ENCODE measurements around the gene CPT1B. TPM values are rescaled to one million over a fixed set of nuclear protein-coding genes. Genes with fewer than 3 reads are reported as not detected.

Gene CPT1B
- polyA plus RNA-seq, 3 donors = 9.0 to 9.7 (median 9.1) TPM

GRCh38 chr22:50530877-50531545 lies 47.2 kb downstream of the CPT1B start:
- no peak for DNase-seq (ENCODE audit: low read depth in 3 of 3, low spot score in 2 of 3)

- DNase-seq (ENCODE audit: low read depth in 3 of 3, low spot score in 2 of 3) = no peak
Observed at GRCh38 chr22:50530580-50530876, 47.7 kb downstream of the CPT1B start.

GRCh38 chr22:50529897-50530579 lies 48.2 kb downstream of the CPT1B start, which contains the start of gene TYMP:
Gene TYMP, minus strand, starts transcription at chr22:50530012. Its CDS starts 303 bp downstream, at chr22:50529709.
- no peak for DNase-seq (ENCODE audit: low read depth in 3 of 3, low spot score in 2 of 3)

- no peak for DNase-seq (ENCODE audit: low read depth in 3 of 3, low spot score in 2 of 3)
Observed at GRCh38 chr22:50529416-50529896, 48.8 kb downstream of the CPT1B start.

- DNase-seq (ENCODE audit: low read depth in 3 of 3, low spot score in 2 of 3) = no peak
Observed at GRCh38 chr22:50528682-50529415, 49.4 kb downstream of the CPT1B start.

- DNase-seq (ENCODE audit: low read depth in 3 of 3, low spot score in 2 of 3) = no peak
Observed at GRCh38 chr22:50527921-50528681, 50.1 kb downstream of the CPT1B start.

- DNase-seq (ENCODE audit: low read depth in 3 of 3, low spot score in 2 of 3) = no peak
Observed at GRCh38 chr22:50526834-50527801, 51.1 kb downstream of the CPT1B start.

GRCh38 chr22:50526108-50526833 lies 52.0 kb downstream of the CPT1B start:
- DNase-seq (ENCODE audit: low read depth in 3 of 3, low spot score in 2 of 3) = peak in 1 of 3 donors; percentile 53

- DNase-seq (ENCODE audit: low read depth in 3 of 3, low spot score in 2 of 3) = peak in 1 of 3 donors; percentile 42
Observed at GRCh38 chr22:50525858-50526107, 52.4 kb downstream of the CPT1B start.

GRCh38 chr22:50525104-50525857 lies 52.9 kb downstream of the CPT1B start, which contains the start of gene SCO2:
Gene SCO2, minus strand, starts transcription at chr22:50525598. Its CDS starts 1,187 bp downstream, at chr22:50524411.
- DNase-seq (ENCODE audit: low read depth in 3 of 3, low spot score in 2 of 3) = peak; percentile 92 to 95 (median 93)

- no peak for DNase-seq (ENCODE audit: low read depth in 3 of 3, low spot score in 2 of 3)
Observed at GRCh38 chr22:50524676-50525103, 53.5 kb downstream of the CPT1B start.

- DNase-seq (ENCODE audit: low read depth in 3 of 3, low spot score in 2 of 3) = no peak
Observed at GRCh38 chr22:50523806-50524675, 54.2 kb downstream of the CPT1B start.

GRCh38 chr22:50523458-50523805 lies 54.8 kb downstream of the CPT1B start:
- DNase-seq (ENCODE audit: low read depth in 3 of 3, low spot score in 2 of 3) = no peak

- DNase-seq (ENCODE audit: low read depth in 3 of 3, low spot score in 2 of 3) = no peak
Observed at GRCh38 chr22:50522806-50523438, 55.3 kb downstream of the CPT1B start.

GRCh38 chr22:50522208-50522805 lies 55.9 kb downstream of the CPT1B start:
- no peak for DNase-seq (ENCODE audit: low read depth in 3 of 3, low spot score in 2 of 3)

- DNase-seq (ENCODE audit: low read depth in 3 of 3, low spot score in 2 of 3) = no peak
Observed at GRCh38 chr22:50521710-50522109, 56.5 kb downstream of the CPT1B start.
